ENCODE results near the gene PCARE. TPM values are rescaled to one million over a fixed set of nuclear protein-coding genes. Genes with fewer than 3 reads are reported as not detected.
A peak's percentile ranks its signal among the peaks of the same experiment; 100 is the strongest.
"Not testable (repeated sequence)": the region's sequence is repeated elsewhere in the genome, so short reads cannot be mapped to it uniquely, and the experiment has no call there.

PCARE gene
- total RNA-seq, 2 donors from 2014 or later: not detected

GRCh38 chr2:29110916-29111535, 36.7 kb upstream of the PCARE start:
- ATAC-seq (replicated peaks in 1 of 2) (peak; percentile 55 to 66), DNase-seq (peak in 1 of 2 donors; percentile 8)
- Mint-ChIP-seq H3K4me3 (no peak overlapping the region), H3K4me1 (ENCODE audit: low read depth) (peaks cover 31% of the 10 kb centered on the region), H3K27ac (no peak overlapping the region), H3K27me3 (ENCODE audit: low read depth) (no peaks in the 10 kb centered on the region), H3K9me3 (no peaks in the 10 kb centered on the region), H3K36me3 (ENCODE audit: insufficient read depth in 2 of 2) (peaks cover 2 to 4% of the 10 kb centered on the region in 2 donors)

- Mint-ChIP-seq H3K9me3 (no peaks in the 10 kb centered on the region), H3K27me3 (ENCODE audit: low read depth) (no peaks in the 10 kb centered on the region), H3K27ac (no peak overlapping the region), H3K4me3 (no peak overlapping the region), H3K4me1 (ENCODE audit: low read depth) (peaks cover 23% of the 10 kb centered on the region), H3K36me3 (ENCODE audit: insufficient read depth in 2 of 2) (no peaks in the 10 kb centered on the region)
- DNase-seq (no peak), ATAC-seq (replicated peaks in 1 of 2) (no peak)
These were observed 34.9 kb upstream of the PCARE start for GRCh38 chr2:29109246-29109645.

GRCh38 chr2:29108225-29108624, 33.9 kb upstream of the PCARE start:
- Mint-ChIP-seq H3K4me1 (ENCODE audit: low read depth) (peaks cover 17% of the 10 kb centered on the region), H3K27me3 (ENCODE audit: low read depth) (no peaks in the 10 kb centered on the region), H3K9me3 (no peaks in the 10 kb centered on the region), H3K36me3 (ENCODE audit: insufficient read depth in 2 of 2) (no peaks in the 10 kb centered on the region), H3K4me3 (no peak overlapping the region), H3K27ac (no peak overlapping the region)
- DNase-seq (no peak), ATAC-seq (replicated peaks in 1 of 2) (no peak)

- H3K27me3 Mint-ChIP-seq (ENCODE audit: low read depth); H3K9me3 Mint-ChIP-seq; DNase-seq; H3K27ac Mint-ChIP-seq; H3K36me3 Mint-ChIP-seq (ENCODE audit: insufficient read depth in 2 of 2); ATAC-seq (replicated peaks in 1 of 2); H3K4me3 Mint-ChIP-seq: not testable (repeated sequence)
- H3K4me1 Mint-ChIP-seq (ENCODE audit: low read depth): peaks cover 17% of the 10 kb centered on the region
These were observed 33.2 kb upstream of the PCARE start for GRCh38 chr2:29107547-29107946.

- H3K4me1 Mint-ChIP-seq (ENCODE audit: low read depth): peaks cover 17% of the 10 kb centered on the region
- ATAC-seq (replicated peaks in 1 of 2): no peak
- no peaks in the 10 kb centered on the region for H3K36me3 Mint-ChIP-seq (ENCODE audit: insufficient read depth in 2 of 2)
- H3K27me3 Mint-ChIP-seq (ENCODE audit: low read depth): no peaks in the 10 kb centered on the region
- H3K4me3 Mint-ChIP-seq: no peak overlapping the region
- no peak for DNase-seq
- no peak overlapping the region for H3K27ac Mint-ChIP-seq
- H3K9me3 Mint-ChIP-seq: no peaks in the 10 kb centered on the region
These were observed 32.7 kb upstream of the PCARE start for GRCh38 chr2:29106980-29107388.

GRCh38 chr2:29106256-29106655, 31.9 kb upstream of the PCARE start:
- no peak overlapping the region for H3K4me3 Mint-ChIP-seq
- no peaks in the 10 kb centered on the region for H3K27me3 Mint-ChIP-seq (ENCODE audit: low read depth)
- no peaks in the 10 kb centered on the region for H3K36me3 Mint-ChIP-seq (ENCODE audit: insufficient read depth in 2 of 2)
- DNase-seq: no peak
- no peak for ATAC-seq (replicated peaks in 1 of 2)
- no peaks in the 10 kb centered on the region for H3K9me3 Mint-ChIP-seq
- peaks cover 12% of the 10 kb centered on the region for H3K4me1 Mint-ChIP-seq (ENCODE audit: low read depth)
- H3K27ac Mint-ChIP-seq: no peak overlapping the region

GRCh38 chr2:29105375-29105774, 31.1 kb upstream of the PCARE start:
- Mint-ChIP-seq H3K4me1 (ENCODE audit: low read depth) (peaks cover 4% of the 10 kb centered on the region), H3K36me3 (ENCODE audit: insufficient read depth in 2 of 2) (no peaks in the 10 kb centered on the region), H3K9me3 (no peaks in the 10 kb centered on the region), H3K27ac (no peak overlapping the region), H3K4me3 (no peak overlapping the region), H3K27me3 (ENCODE audit: low read depth) (no peaks in the 10 kb centered on the region)
- ATAC-seq (replicated peaks in 1 of 2) (no peak), DNase-seq (no peak)

- no peak for ATAC-seq (replicated peaks in 1 of 2)
- Mint-ChIP-seq H3K36me3 (ENCODE audit: insufficient read depth in 2 of 2) (no peaks in the 10 kb centered on the region), H3K4me3 (no peak overlapping the region), H3K27ac (no peak overlapping the region), H3K27me3 (ENCODE audit: low read depth) (no peaks in the 10 kb centered on the region), H3K4me1 (ENCODE audit: low read depth) (no peaks in the 10 kb centered on the region), H3K9me3 (no peaks in the 10 kb centered on the region)
- no peak for DNase-seq
These were observed 30.4 kb upstream of the PCARE start for GRCh38 chr2:29104688-29105087.

GRCh38 chr2:29100564-29100963, 26.2 kb upstream of the PCARE start:
- H3K27me3 Mint-ChIP-seq (ENCODE audit: low read depth): no peaks in the 10 kb centered on the region
- no peaks in the 10 kb centered on the region for H3K36me3 Mint-ChIP-seq (ENCODE audit: insufficient read depth in 2 of 2)
- no peaks in the 10 kb centered on the region for H3K4me1 Mint-ChIP-seq (ENCODE audit: low read depth)
- no peak for ATAC-seq (replicated peaks in 1 of 2)
- no peak overlapping the region for H3K27ac Mint-ChIP-seq
- no peaks in the 10 kb centered on the region for H3K9me3 Mint-ChIP-seq
- no peak overlapping the region for H3K4me3 Mint-ChIP-seq
- DNase-seq: no peak

- Mint-ChIP-seq H3K27me3 (ENCODE audit: low read depth) (no peaks in the 10 kb centered on the region), H3K4me1 (ENCODE audit: low read depth) (no peaks in the 10 kb centered on the region)
- ATAC-seq (replicated peaks in 1 of 2): no peak
These were observed 23.2 kb upstream of the PCARE start for GRCh38 chr2:29097569-29097968.

GRCh38 chr2:29096969-29097368, 22.6 kb upstream of the PCARE start:
- Mint-ChIP-seq H3K4me1 (ENCODE audit: low read depth) (no peaks in the 10 kb centered on the region), H3K9me3 (no peaks in the 10 kb centered on the region), H3K4me3 (no peak overlapping the region), H3K27me3 (ENCODE audit: low read depth) (no peaks in the 10 kb centered on the region), H3K36me3 (ENCODE audit: insufficient read depth in 2 of 2) (no peaks in the 10 kb centered on the region), H3K27ac (no peak overlapping the region)
- DNase-seq (no peak), ATAC-seq (replicated peaks in 1 of 2) (no peak)

More at GRCh38 chr2:29097569-29097968, 23.2 kb upstream of the PCARE start:
- Mint-ChIP-seq H3K36me3 (ENCODE audit: insufficient read depth in 2 of 2) (no peaks in the 10 kb centered on the region), H3K9me3 (no peaks in the 10 kb centered on the region), H3K4me3 (no peak overlapping the region), H3K27ac (no peak overlapping the region)
- DNase-seq: no peak

GRCh38 chr2:29090311-29090710, 16.0 kb upstream of the PCARE start:
- not testable (repeated sequence) for H3K4me1 Mint-ChIP-seq (ENCODE audit: low read depth); H3K27ac Mint-ChIP-seq; H3K36me3 Mint-ChIP-seq (ENCODE audit: insufficient read depth in 2 of 2); DNase-seq; ATAC-seq (replicated peaks in 1 of 2); H3K4me3 Mint-ChIP-seq; H3K9me3 Mint-ChIP-seq
- peaks cover 15% of the 10 kb centered on the region for H3K27me3 Mint-ChIP-seq (ENCODE audit: low read depth)

- Mint-ChIP-seq H3K27ac (no peak overlapping the region), H3K4me3 (no peak overlapping the region), H3K27me3 (ENCODE audit: low read depth) (peaks cover 10% of the 10 kb centered on the region), H3K36me3 (ENCODE audit: insufficient read depth in 2 of 2) (peaks cover 0 to 2% of the 10 kb centered on the region in 2 donors), H3K4me1 (ENCODE audit: low read depth) (no peaks in the 10 kb centered on the region), H3K9me3 (peaks cover 0 to 2% of the 10 kb centered on the region in 2 donors)
- DNase-seq (no peak), ATAC-seq (replicated peaks in 1 of 2) (no peak)
These were observed 10.2 kb upstream of the PCARE start for GRCh38 chr2:29084554-29084953.

- Mint-ChIP-seq H3K9me3 (peaks cover 1 to 2% of the 10 kb centered on the region in 2 donors), H3K4me1 (ENCODE audit: low read depth) (no peaks in the 10 kb centered on the region), H3K27ac (no peak overlapping the region), H3K27me3 (ENCODE audit: low read depth) (no peaks in the 10 kb centered on the region), H3K36me3 (ENCODE audit: insufficient read depth in 2 of 2) (peaks cover 0 to 2% of the 10 kb centered on the region in 2 donors), H3K4me3 (no peak overlapping the region)
- DNase-seq (no peak), ATAC-seq (replicated peaks in 1 of 2) (no peak)
These were observed 8.6 kb upstream of the PCARE start for GRCh38 chr2:29082804-29083495.

All from activated T-cell treated with anti-CD3 and anti-CD28 coated beads, Interleukin-2, amount 50 U/mL, for 72 hours (primary cell).